ENCODE data around the gene FBXO47.
A peak's percentile ranks its signal among the peaks of the same experiment; 100 is the strongest.

GRCh38 chr17:38910325-38910724, 56.9 kb downstream of the FBXO47 start:
- TF ChIP-seq TAF1 (IDR thresholded peaks at IDR 0.05; ENCODE audit: borderline replicate concordance, low read depth, low read length) = no peak
- no peak for TF ChIP-seq EP300 (IDR thresholded peaks at IDR 0.05; ENCODE audit: borderline replicate concordance in 1 of 2, control insufficient read depth in 1 of 2, low read depth in 2 of 2, low read length in 2 of 2)
- no peak for TF ChIP-seq BHLHE40 (IDR thresholded peaks at IDR 0.05; ENCODE audit: borderline replicate concordance in 1 of 2, low read depth in 2 of 2, low read length in 1 of 2)
- TF ChIP-seq CTCF (IDR thresholded peaks at IDR 0.05 in 2 of 3, conservative IDR thresholded peaks at IDR 0.05 in 1 of 3; ENCODE audit: control insufficient read depth in 2 of 3, extremely low read depth in 1 of 3, insufficient read depth in 1 of 3, low read depth in 3 of 3, low read length in 3 of 3) = no peak
- TF ChIP-seq NBN (IDR thresholded peaks at IDR 0.05) = no peak
- no peak for TF ChIP-seq CHD1 (IDR thresholded peaks at IDR 0.05; ENCODE audit: low read depth, low read length)
- TF ChIP-seq POLR2AphosphoS5 (IDR thresholded peaks at IDR 0.05; ENCODE audit: low read length) = no peak
- TF ChIP-seq YY1 (IDR thresholded peaks at IDR 0.05; ENCODE audit: low read depth, low read length) = no peak
- TF ChIP-seq EED (IDR thresholded peaks at IDR 0.05; ENCODE audit: low read depth) = no peak
- TF ChIP-seq, protein P1, sequence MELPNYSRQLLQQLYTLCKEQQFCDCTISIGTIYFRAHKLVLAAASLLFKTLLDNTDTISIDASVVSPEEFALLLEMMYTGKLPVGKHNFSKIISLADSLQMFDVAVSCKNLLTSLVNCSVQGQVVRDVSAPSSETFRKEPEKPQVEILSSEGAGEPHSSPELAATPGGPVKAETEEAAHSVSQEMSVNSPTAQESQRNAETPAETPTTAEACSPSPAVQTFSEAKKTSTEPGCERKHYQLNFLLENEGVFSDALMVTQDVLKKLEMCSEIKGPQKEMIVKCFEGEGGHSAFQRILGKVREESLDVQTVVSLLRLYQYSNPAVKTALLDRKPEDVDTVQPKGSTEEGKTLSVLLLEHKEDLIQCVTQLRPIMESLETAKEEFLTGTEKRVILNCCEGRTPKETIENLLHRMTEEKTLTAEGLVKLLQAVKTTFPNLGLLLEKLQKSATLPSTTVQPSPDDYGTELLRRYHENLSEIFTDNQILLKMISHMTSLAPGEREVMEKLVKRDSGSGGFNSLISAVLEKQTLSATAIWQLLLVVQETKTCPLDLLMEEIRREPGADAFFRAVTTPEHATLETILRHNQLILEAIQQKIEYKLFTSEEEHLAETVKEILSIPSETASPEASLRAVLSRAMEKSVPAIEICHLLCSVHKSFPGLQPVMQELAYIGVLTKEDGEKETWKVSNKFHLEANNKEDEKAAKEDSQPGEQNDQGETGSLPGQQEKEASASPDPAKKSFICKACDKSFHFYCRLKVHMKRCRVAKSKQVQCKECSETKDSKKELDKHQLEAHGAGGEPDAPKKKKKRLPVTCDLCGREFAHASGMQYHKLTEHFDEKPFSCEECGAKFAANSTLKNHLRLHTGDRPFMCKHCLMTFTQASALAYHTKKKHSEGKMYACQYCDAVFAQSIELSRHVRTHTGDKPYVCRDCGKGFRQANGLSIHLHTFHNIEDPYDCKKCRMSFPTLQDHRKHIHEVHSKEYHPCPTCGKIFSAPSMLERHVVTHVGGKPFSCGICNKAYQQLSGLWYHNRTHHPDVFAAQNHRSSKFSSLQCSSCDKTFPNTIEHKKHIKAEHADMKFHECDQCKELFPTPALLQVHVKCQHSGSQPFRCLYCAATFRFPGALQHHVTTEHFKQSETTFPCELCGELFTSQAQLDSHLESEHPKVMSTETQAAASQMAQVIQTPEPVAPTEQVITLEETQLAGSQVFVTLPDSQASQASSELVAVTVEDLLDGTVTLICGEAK (IDR thresholded peaks at IDR 0.05; ENCODE audit: borderline replicate concordance) = peak; percentile 20; the same call in 1 of the 2 replicates
- TF ChIP-seq, protein P2, sequence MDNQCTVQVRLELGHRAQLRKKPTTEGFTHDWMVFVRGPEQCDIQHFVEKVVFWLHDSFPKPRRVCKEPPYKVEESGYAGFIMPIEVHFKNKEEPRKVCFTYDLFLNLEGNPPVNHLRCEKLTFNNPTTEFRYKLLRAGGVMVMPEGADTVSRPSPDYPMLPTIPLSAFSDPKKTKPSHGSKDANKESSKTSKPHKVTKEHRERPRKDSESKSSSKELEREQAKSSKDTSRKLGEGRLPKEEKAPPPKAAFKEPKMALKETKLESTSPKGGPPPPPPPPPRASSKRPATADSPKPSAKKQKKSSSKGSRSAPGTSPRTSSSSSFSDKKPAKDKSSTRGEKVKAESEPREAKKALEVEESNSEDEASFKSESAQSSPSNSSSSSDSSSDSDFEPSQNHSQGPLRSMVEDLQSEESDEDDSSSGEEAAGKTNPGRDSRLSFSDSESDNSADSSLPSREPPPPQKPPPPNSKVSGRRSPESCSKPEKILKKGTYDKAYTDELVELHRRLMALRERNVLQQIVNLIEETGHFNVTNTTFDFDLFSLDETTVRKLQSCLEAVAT (IDR thresholded peaks at IDR 0.05) = no peak
- no peak for TF ChIP-seq POLR2A (IDR thresholded peaks at IDR 0.05; ENCODE audit: low read depth, low read length)
- no peak for TF ChIP-seq FOS (IDR thresholded peaks at IDR 0.05; ENCODE audit: borderline replicate concordance, extremely low read depth, insufficient read length)
